Measurements from ENCODE around the gene OPA3.

The OPA3 gene

DNA sequence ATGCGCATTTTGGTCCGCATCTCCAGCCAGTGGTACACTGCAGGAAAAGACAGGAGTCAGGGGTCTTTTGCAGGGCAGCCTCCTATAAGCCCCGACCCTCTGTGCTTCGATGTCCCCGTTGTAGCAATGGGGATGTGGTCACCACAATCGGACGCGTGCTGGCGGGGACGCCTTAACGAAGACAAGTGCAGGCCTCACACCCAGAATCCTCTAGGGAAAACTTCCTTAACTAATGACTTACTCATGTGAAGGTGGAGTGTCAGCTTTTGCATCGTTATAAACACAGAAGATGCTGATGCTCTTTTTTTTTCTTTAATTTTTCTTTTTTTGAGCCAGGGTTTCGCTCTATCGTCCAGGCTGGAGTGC lies 55.2 kb downstream of the OPA3 start:
- H4K91ac ChIP-seq (ENCODE audit: low read length) = no peak overlapping the region
- peaks cover 8% of the 10 kb centered on the region for H3K79me1 ChIP-seq (replicated peaks; ENCODE audit: low read length, poor library complexity, severe bottlenecking)
- no peaks in the 10 kb centered on the region for H3K27me3 ChIP-seq (ENCODE audit: control insufficient read depth in 1 of 2, insufficient read depth in 1 of 2, low read length in 2 of 2)
- WGBS = 71% methylated on average over 13 of the region's 14 CpGs
- no peak overlapping the region for H3K14ac ChIP-seq (ENCODE audit: low read length in 2 of 2)
- H3K4me2 ChIP-seq (ENCODE audit: low read length, poor library complexity, severe bottlenecking) = no peak overlapping the region
- no peak overlapping the region for H2BK120ac ChIP-seq (ENCODE audit: low read depth, low read length)
- no peak overlapping the region for H3K9ac ChIP-seq (ENCODE audit: low read length)
- H2BK15ac ChIP-seq (ENCODE audit: low read depth, poor library complexity, severe bottlenecking) = no peak overlapping the region
- no peak overlapping the region for H3K18ac ChIP-seq (ENCODE audit: low read depth in 1 of 2, low read length in 2 of 2)
- H3K36me3 ChIP-seq (ENCODE audit: control insufficient read depth in 1 of 2, insufficient read depth in 2 of 2, low read depth in 1 of 2, low read length in 2 of 2) = peaks cover 30 to 45% of the 10 kb centered on the region in 2 experiments
- H2AK5ac ChIP-seq (ENCODE audit: low read length, severe bottlenecking) = no peak overlapping the region
- H3K4me1 ChIP-seq (ENCODE audit: control insufficient read depth, insufficient read depth, low read depth, low read length) = peaks cover 14% of the 10 kb centered on the region
- no peak overlapping the region for H2AFZ ChIP-seq (ENCODE audit: low read depth, low read length)
- H4K8ac ChIP-seq (ENCODE audit: low read length) = no peak overlapping the region
- H3K27ac ChIP-seq (ENCODE audit: low read length, poor library complexity, severe bottlenecking) = no peak overlapping the region
- no peak for DNase-seq
- no peak overlapping the region for H2BK12ac ChIP-seq (ENCODE audit: low read length in 2 of 2)
- no peak overlapping the region for H3K23ac ChIP-seq (ENCODE audit: low read length in 2 of 2)
- peaks cover 6% of the 10 kb centered on the region for H3K9me3 ChIP-seq (ENCODE audit: control insufficient read depth, low read length)
- peak overlapping the region in 1 of 2 experiments; percentile 61 for H3K4me3 ChIP-seq (ENCODE audit: insufficient read depth in 1 of 2, low read depth in 1 of 2, low read length in 2 of 2)
- no peak overlapping the region for H3K4ac ChIP-seq (ENCODE audit: low read depth in 1 of 2, low read length in 2 of 2)
- no peak overlapping the region for H2BK5ac ChIP-seq (ENCODE audit: low read depth, low read length, poor library complexity, severe bottlenecking)

DNA sequence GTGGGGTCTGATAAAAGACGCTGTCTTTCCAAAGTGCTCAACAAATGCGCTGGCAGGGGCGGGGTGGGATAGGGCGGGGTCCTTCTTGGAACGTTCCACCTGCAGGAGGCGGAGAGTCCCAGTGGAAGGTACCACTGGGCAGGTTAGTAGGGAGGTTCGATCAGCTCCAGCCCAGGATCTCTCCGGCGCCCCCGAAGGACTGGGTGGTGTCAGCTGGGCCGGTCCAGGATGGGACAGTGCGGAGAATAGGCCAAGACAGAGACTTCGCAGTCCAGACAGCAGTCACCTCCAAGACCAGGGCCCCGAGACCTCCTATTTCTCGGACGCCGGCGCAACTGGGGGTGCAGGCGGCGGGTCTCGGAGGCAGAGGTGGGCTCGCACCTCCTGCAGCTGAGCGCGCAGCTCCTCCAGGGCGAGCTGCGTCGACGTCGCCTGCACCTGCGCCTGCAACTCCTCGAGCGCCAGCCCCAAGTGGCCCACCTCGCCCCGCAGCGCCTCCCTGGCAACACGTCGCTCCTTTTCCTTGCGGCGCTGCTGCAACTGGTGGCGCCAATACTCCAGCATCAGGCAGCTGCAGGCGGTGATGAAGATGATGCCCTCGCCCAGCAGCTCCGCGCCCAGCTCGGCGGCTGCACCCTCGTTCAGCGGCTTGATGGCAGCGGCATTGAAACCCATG lies 55.7 kb downstream of the OPA3 start:
- WGBS = 35% methylated on average over 49 of the region's 49 CpGs
- Histone ChIP-seq H3K4me3 (ENCODE audit: insufficient read depth in 1 of 2, low read depth in 1 of 2, low read length in 2 of 2) (peak overlapping the region in 1 of 2 experiments; percentile 61), H3K27ac (ENCODE audit: low read length, poor library complexity, severe bottlenecking) (no peak overlapping the region), H2AFZ (ENCODE audit: low read depth, low read length) (no peak overlapping the region), H2BK12ac (ENCODE audit: low read length in 2 of 2) (no peak overlapping the region), H2BK15ac (ENCODE audit: low read depth, poor library complexity, severe bottlenecking) (no peak overlapping the region), H3K79me1 (replicated peaks; ENCODE audit: low read length, poor library complexity, severe bottlenecking) (peaks cover 8% of the 10 kb centered on the region), H3K36me3 (ENCODE audit: control insufficient read depth in 1 of 2, insufficient read depth in 2 of 2, low read depth in 1 of 2, low read length in 2 of 2) (peaks cover 35 to 50% of the 10 kb centered on the region in 2 experiments), H2BK120ac (ENCODE audit: low read depth, low read length) (no peak overlapping the region), H3K9ac (ENCODE audit: low read length) (no peak overlapping the region), H3K4me1 (ENCODE audit: control insufficient read depth, insufficient read depth, low read depth, low read length) (peaks cover 14% of the 10 kb centered on the region), H3K4me2 (ENCODE audit: low read length, poor library complexity, severe bottlenecking) (no peak overlapping the region), H3K14ac (ENCODE audit: low read length in 2 of 2) (no peak overlapping the region), H3K18ac (ENCODE audit: low read depth in 1 of 2, low read length in 2 of 2) (peak overlapping the region in 1 of 2 experiments; percentile 6), H4K8ac (ENCODE audit: low read length) (peak overlapping the region; percentile 82), H3K9me3 (ENCODE audit: control insufficient read depth, low read length) (peaks cover 6% of the 10 kb centered on the region), H3K23ac (ENCODE audit: low read length in 2 of 2) (no peak overlapping the region), H2BK5ac (ENCODE audit: low read depth, low read length, poor library complexity, severe bottlenecking) (no peak overlapping the region), H4K91ac (ENCODE audit: low read length) (no peak overlapping the region), H2AK5ac (ENCODE audit: low read length, severe bottlenecking) (no peak overlapping the region), H3K4ac (ENCODE audit: low read depth in 1 of 2, low read length in 2 of 2) (no peak overlapping the region), H3K27me3 (ENCODE audit: control insufficient read depth in 1 of 2, insufficient read depth in 1 of 2, low read length in 2 of 2) (no peaks in the 10 kb centered on the region)
- no peak for DNase-seq

GRCh38 chr19:45528149-45528743 lies 56.4 kb downstream of the OPA3 start:
- Histone ChIP-seq H3K4me2 (ENCODE audit: low read length, poor library complexity, severe bottlenecking) (no peak overlapping the region), H3K79me1 (replicated peaks; ENCODE audit: low read length, poor library complexity, severe bottlenecking) (peaks cover 8% of the 10 kb centered on the region), H3K27me3 (ENCODE audit: control insufficient read depth in 1 of 2, insufficient read depth in 1 of 2, low read length in 2 of 2) (no peaks in the 10 kb centered on the region), H4K8ac (ENCODE audit: low read length) (no peak overlapping the region), H4K91ac (ENCODE audit: low read length) (peak overlapping the region; percentile 16), H2BK12ac (ENCODE audit: low read length in 2 of 2) (no peak overlapping the region), H3K4me1 (ENCODE audit: control insufficient read depth, insufficient read depth, low read depth, low read length) (peaks cover 14% of the 10 kb centered on the region), H2AFZ (ENCODE audit: low read depth, low read length) (no peak overlapping the region), H2BK15ac (ENCODE audit: low read depth, poor library complexity, severe bottlenecking) (peak overlapping the region; percentile 21), H3K9ac (ENCODE audit: low read length) (no peak overlapping the region), H3K27ac (ENCODE audit: low read length, poor library complexity, severe bottlenecking) (no peak overlapping the region), H2BK120ac (ENCODE audit: low read depth, low read length) (no peak overlapping the region), H2BK5ac (ENCODE audit: low read depth, low read length, poor library complexity, severe bottlenecking) (no peak overlapping the region), H3K14ac (ENCODE audit: low read length in 2 of 2) (no peak overlapping the region), H3K23ac (ENCODE audit: low read length in 2 of 2) (no peak overlapping the region), H3K9me3 (ENCODE audit: control insufficient read depth, low read length) (peaks cover 6% of the 10 kb centered on the region), H3K4me3 (ENCODE audit: insufficient read depth in 1 of 2, low read depth in 1 of 2, low read length in 2 of 2) (no peak overlapping the region), H3K4ac (ENCODE audit: low read depth in 1 of 2, low read length in 2 of 2) (no peak overlapping the region), H3K36me3 (ENCODE audit: control insufficient read depth in 1 of 2, insufficient read depth in 2 of 2, low read depth in 1 of 2, low read length in 2 of 2) (peaks cover 38 to 55% of the 10 kb centered on the region in 2 experiments), H2AK5ac (ENCODE audit: low read length, severe bottlenecking) (no peak overlapping the region), H3K18ac (ENCODE audit: low read depth in 1 of 2, low read length in 2 of 2) (no peak overlapping the region)
- peak; percentile 61 for DNase-seq
- 35% methylated on average over 15 of the region's 17 CpGs for WGBS

GRCh38 chr19:45527731-45528130 lies 56.9 kb downstream of the OPA3 start:
- Histone ChIP-seq H2BK15ac (ENCODE audit: low read depth, poor library complexity, severe bottlenecking) (no peak overlapping the region), H3K9me3 (ENCODE audit: control insufficient read depth, low read length) (peaks cover 6% of the 10 kb centered on the region), H2BK5ac (ENCODE audit: low read depth, low read length, poor library complexity, severe bottlenecking) (no peak overlapping the region), H2BK12ac (ENCODE audit: low read length in 2 of 2) (no peak overlapping the region), H3K4me2 (ENCODE audit: low read length, poor library complexity, severe bottlenecking) (no peak overlapping the region), H3K27ac (ENCODE audit: low read length, poor library complexity, severe bottlenecking) (no peak overlapping the region), H4K91ac (ENCODE audit: low read length) (peak overlapping the region; percentile 16), H3K4me1 (ENCODE audit: control insufficient read depth, insufficient read depth, low read depth, low read length) (peaks cover 14% of the 10 kb centered on the region), H3K9ac (ENCODE audit: low read length) (no peak overlapping the region), H3K79me1 (replicated peaks; ENCODE audit: low read length, poor library complexity, severe bottlenecking) (peaks cover 8% of the 10 kb centered on the region), H2BK120ac (ENCODE audit: low read depth, low read length) (no peak overlapping the region), H2AK5ac (ENCODE audit: low read length, severe bottlenecking) (no peak overlapping the region), H2AFZ (ENCODE audit: low read depth, low read length) (no peak overlapping the region), H3K4ac (ENCODE audit: low read depth in 1 of 2, low read length in 2 of 2) (no peak overlapping the region), H3K36me3 (ENCODE audit: control insufficient read depth in 1 of 2, insufficient read depth in 2 of 2, low read depth in 1 of 2, low read length in 2 of 2) (peaks cover 40 to 56% of the 10 kb centered on the region in 2 experiments), H3K14ac (ENCODE audit: low read length in 2 of 2) (no peak overlapping the region), H3K23ac (ENCODE audit: low read length in 2 of 2) (no peak overlapping the region), H4K8ac (ENCODE audit: low read length) (peak overlapping the region; percentile 19), H3K4me3 (ENCODE audit: insufficient read depth in 1 of 2, low read depth in 1 of 2, low read length in 2 of 2) (no peak overlapping the region), H3K27me3 (ENCODE audit: control insufficient read depth in 1 of 2, insufficient read depth in 1 of 2, low read length in 2 of 2) (no peaks in the 10 kb centered on the region), H3K18ac (ENCODE audit: low read depth in 1 of 2, low read length in 2 of 2) (no peak overlapping the region)
- WGBS = 82% methylated on average over 15 of the region's 15 CpGs
- no peak for DNase-seq
